ENCODE results near the gene ZMAT3. TPM values are rescaled to one million over a fixed set of nuclear protein-coding genes. Genes with fewer than 3 reads are reported as not detected.

ZMAT3 gene
- total and polyA plus RNA-seq, 2 of the 8 experiments (the other 6 are each of a cell fraction or from before 2014, with no cell fraction given): 5.0 to 9.2 TPM

- Histone ChIP-seq H2AFZ (ENCODE audit: low read length) (no peak overlapping the region), H3K4ac (replicated peaks; ENCODE audit: insufficient read length, low read depth, low read length) (no peak overlapping the region), H3K27me3 (replicated peaks in 1 of 4; ENCODE audit: control insufficient read depth in 3 of 4, extremely low read depth in 1 of 4, insufficient read depth in 3 of 4, low read length in 3 of 4) (no peaks in the 10 kb centered on the region), H3K4me3 (ENCODE audit: extremely low read depth in 1 of 4, insufficient read depth in 2 of 4, low read depth in 3 of 4, low read length in 4 of 4) (no peak overlapping the region), H3K23ac (ENCODE audit: insufficient read length) (no peak overlapping the region), H3K36me3 (ENCODE audit: control insufficient read depth in 2 of 4, insufficient read depth in 4 of 4, low read length in 3 of 4) (no peaks in the 10 kb centered on the region; a peak in 1 of 8 replicates), H3K9me3 (ENCODE audit: insufficient read depth in 2 of 2, low read depth in 1 of 2, low read length in 1 of 2) (peaks cover 3 to 4% of the 10 kb centered on the region in 2 experiments; a peak in 2 of 4 replicates), H4K20me1 (replicated peaks in 1 of 2; ENCODE audit: control insufficient read depth in 1 of 2, insufficient read depth in 2 of 2, low read length in 2 of 2) (no peaks in the 10 kb centered on the region), H2BK5ac (ENCODE audit: low read depth, low read length) (no peak overlapping the region), H3K27ac (ENCODE audit: low read depth, low read length) (no peak overlapping the region), H3K4me1 (replicated peaks in 1 of 4; ENCODE audit: control insufficient read depth in 3 of 4, insufficient read depth in 4 of 4, low read length in 3 of 4) (no peaks in the 10 kb centered on the region), H4K91ac (replicated peaks; ENCODE audit: insufficient read length, low read length) (no peak overlapping the region), H4K5ac (ENCODE audit: insufficient read length, low read depth, low read length) (no peak overlapping the region), H2BK20ac (ENCODE audit: low read length) (no peak overlapping the region), H3K14ac (ENCODE audit: insufficient read length) (no peak overlapping the region), H3K79me2 (ENCODE audit: control insufficient read depth in 1 of 2, insufficient read depth in 2 of 2, low read length in 2 of 2) (no peaks in the 10 kb centered on the region), H2BK120ac (replicated peaks; ENCODE audit: low read depth, low read length) (no peak overlapping the region), H2BK12ac (ENCODE audit: low read depth, low read length) (no peak overlapping the region), H3K18ac (ENCODE audit: extremely low read depth, low read length) (no peak overlapping the region), H3K56ac (replicated peaks; ENCODE audit: insufficient read length, low read depth, low read length) (no peak overlapping the region), H3K79me1 (ENCODE audit: low read depth, low read length) (no peaks in the 10 kb centered on the region), H3K4me2 (ENCODE audit: insufficient read depth in 1 of 2, low read depth in 2 of 2, low read length in 2 of 2) (no peak overlapping the region), H3K9ac (replicated peaks in 1 of 4; ENCODE audit: extremely low read depth in 1 of 4, low read depth in 3 of 4, low read length in 3 of 4) (no peak overlapping the region), H2AK5ac (ENCODE audit: low read depth, low read length) (no peak overlapping the region), H2BK15ac (ENCODE audit: low read length) (no peak overlapping the region), H3K23me2 (ENCODE audit: low read depth, low read length) (no peaks in the 10 kb centered on the region), H4K8ac (ENCODE audit: extremely low read depth, insufficient read depth, low read length) (no peak overlapping the region)
- 93% methylated on average over 3 of the region's 3 CpGs; no CpG with 5 or more reads in 1 of the 2 experiments for WGBS, 2 experiments (ENCODE audit: extremely low coverage in 1 of 2, insufficient coverage in 1 of 2, insufficient read length in 1 of 2, insufficient replicate concordance in 2 of 2, low coverage in 1 of 2, low lambda C conversion rate in 2 of 2, missing lambda C conversion rate in 1 of 2)
- no peak for FAIRE-seq
- DNase-seq (ENCODE audit: low read depth in 1 of 2, low spot score in 2 of 2): no peak
- ChIA-PET CTCF (ENCODE audit: partially characterized antibody) (interaction anchor here (0.6 to 1.3 kb wide), 6 partner anchors 9 to 214 kb away, joined by 3 to 6 read pairs (median 3); no protein-coding TSS in a partner anchor), POLR2A (ENCODE audit: partially characterized antibody) (no interaction called here)
- TF ChIP-seq TCF12 (IDR thresholded peaks at IDR 0.05; ENCODE audit: low read depth, low read length) (no peak), RXRA (IDR thresholded peaks at IDR 0.05; ENCODE audit: insufficient read depth, low read depth, low read length) (no peak), CHD2 (IDR thresholded peaks at IDR 0.05; ENCODE audit: low read length) (no peak), SIRT6 (IDR thresholded peaks at IDR 0.05; ENCODE audit: low read length) (no peak), SP4 (IDR thresholded peaks at IDR 0.05; ENCODE audit: low read length) (no peak), YY1 (IDR thresholded peaks at IDR 0.05; ENCODE audit: low read depth, low read length) (no peak), SAP30 (IDR thresholded peaks at IDR 0.05; ENCODE audit: insufficient read depth, insufficient replicate concordance, low read length) (no peak), POU5F1 (IDR thresholded peaks at IDR 0.05; ENCODE audit: low read depth, low read length) (no peak), TAF1 (IDR thresholded peaks at IDR 0.05; ENCODE audit: low read depth, low read length) (no peak), PHF8 (conservative IDR thresholded peaks at IDR 0.05; ENCODE audit: low read depth, low read length) (no peak), ASH2L (IDR thresholded peaks at IDR 0.05; ENCODE audit: low read length) (no peak), RBBP5 (IDR thresholded peaks at IDR 0.05; ENCODE audit: borderline replicate concordance, low read depth, low read length) (no peak), CREB1 (IDR thresholded peaks at IDR 0.05) (no peak), SP2 (IDR thresholded peaks at IDR 0.05; ENCODE audit: low read length) (no peak), MAX (IDR thresholded peaks at IDR 0.05) (no peak), FOSL1 (IDR thresholded peaks at IDR 0.05; ENCODE audit: insufficient read depth, low read depth, low read length) (no peak)
Observed at GRCh38 chr3:179107617-179108016, 36.0 kb upstream of the ZMAT3 start.
